Measurements from ENCODE around the gene ARID3A.

Gene ARID3A

GRCh38 chr19:1015782-1016646 lies 90.2 kb downstream of the ARID3A start:
- no peak overlapping the region for H3K4me3 ChIP-seq (ENCODE audit: low read depth, low read length)
- no peak for TF ChIP-seq CTCF (IDR thresholded peaks at IDR 0.05; ENCODE audit: low read depth, low read length)

GRCh38 chr19:1016647-1017114 lies 90.8 kb downstream of the ARID3A start:
- TF ChIP-seq CTCF (IDR thresholded peaks at IDR 0.05; ENCODE audit: low read depth, low read length), result no peak
- H3K4me3 ChIP-seq (ENCODE audit: low read depth, low read length), result peak overlapping the region; percentile 24; the same call in 1 of the 2 replicates

- TF ChIP-seq CTCF (IDR thresholded peaks at IDR 0.05; ENCODE audit: low read depth, low read length), result no peak
- H3K4me3 ChIP-seq (ENCODE audit: low read depth, low read length), result peak overlapping the region; percentile 24; the same call in 1 of the 2 replicates
Measured at GRCh38 chr19:1017115-1017905, 91.5 kb downstream of the ARID3A start.

GRCh38 chr19:1017906-1018305 lies 92.1 kb downstream of the ARID3A start:
- H3K4me3 ChIP-seq (ENCODE audit: low read depth, low read length), result no peak overlapping the region

GRCh38 chr19:1018393-1018792 lies 92.6 kb downstream of the ARID3A start:
- H3K4me3 ChIP-seq (ENCODE audit: low read depth, low read length), result no peak overlapping the region

More at GRCh38 chr19:1017906-1018305, 92.1 kb downstream of the ARID3A start:
- TF ChIP-seq CTCF (IDR thresholded peaks at IDR 0.05; ENCODE audit: low read depth, low read length), result no peak

GRCh38 chr19:1018932-1019615 lies 93.2 kb downstream of the ARID3A start:
- peak overlapping the region; percentile 88 for H3K4me3 ChIP-seq (ENCODE audit: low read depth, low read length)
- TF ChIP-seq CTCF (IDR thresholded peaks at IDR 0.05; ENCODE audit: low read depth, low read length), result no peak

More at GRCh38 chr19:1018393-1018792, 92.6 kb downstream of the ARID3A start:
- no peak for TF ChIP-seq CTCF (IDR thresholded peaks at IDR 0.05; ENCODE audit: low read depth, low read length)
